KMS-11 (cell line): ENCODE results near the gene IGSF10.
"Not testable (repeated sequence)": the region's sequence is repeated elsewhere in the genome, so short reads cannot be mapped to it uniquely, and the experiment has no call there.

ENCODE experiments used
- H2AFZ ChIP-seq: fragments of 200-600 bp; sonication (generic); 2 replicates; pipeline ENCODE4 v1.6.1; 2016; ENCODE audit warnings: antibody characterized with exemption, mixed run types, low read depth
- H3K27ac ChIP-seq: fragments of 200-600 bp; sonication (generic); 2 replicates; pipeline ENCODE4 v1.6.1; 2016; ENCODE audit warnings: mild to moderate bottlenecking, mixed run types
- H3K27me3 ChIP-seq: fragments of 200-600 bp; sonication (generic); 2 replicates; pipeline ENCODE4 v1.6.1; 2017; ENCODE audit warnings: mild to moderate bottlenecking, low read depth, mixed run types, moderate library complexity; ENCODE audit not compliant: insufficient read depth
- H3K36me3 ChIP-seq: fragments of 200-600 bp; sonication (generic); 2 replicates; pipeline ENCODE4 v1.6.1; 2017; ENCODE audit warnings: mild to moderate bottlenecking, mixed run types; ENCODE audit not compliant: insufficient read depth
- H3K4me1 ChIP-seq: fragments of 200-600 bp; sonication (generic); 2 replicates; pipeline ENCODE4 v1.6.1; 2016; ENCODE audit warnings: mild to moderate bottlenecking, low read depth, mixed run types; ENCODE audit not compliant: poor library complexity, severe bottlenecking
- H3K4me2 ChIP-seq: fragments of 200-600 bp; sonication (generic); 2 replicates; pipeline ENCODE4 v1.7.0; 2016; ENCODE audit warnings: mild to moderate bottlenecking, mixed run types
- H3K4me3 ChIP-seq: fragments of 200-600 bp; sonication (generic); IDR thresholded peaks from 2 replicates; pipeline ENCODE4 v1.6.1; 2017; ENCODE audit warnings: low read depth, low read length, mixed read lengths; ENCODE audit not compliant: insufficient read depth
- H3K79me2 ChIP-seq: fragments of 200-600 bp; sonication (generic); 2 replicates; pipeline ENCODE4 v1.6.1; 2016; ENCODE audit warnings: low read depth, mixed run types; ENCODE audit not compliant: insufficient read depth
- H3K9ac ChIP-seq: fragments of 200-600 bp; sonication (generic); 2 replicates; pipeline ENCODE4 v1.6.1; 2016; ENCODE audit warnings: mild to moderate bottlenecking, mixed run types
- H4K20me1 ChIP-seq: fragments of 200-600 bp; sonication (generic); 2 replicates; pipeline ENCODE4 v1.6.1; 2016; ENCODE audit warnings: mild to moderate bottlenecking, mixed run types; ENCODE audit not compliant: insufficient read depth
- CTCF ChIP-seq: fragments of 200-600 bp; sonication (generic); conservative IDR thresholded peaks from 2 replicates; pipeline ENCODE4 v1.6.1; 2017; ENCODE audit warnings: low read depth, mild to moderate bottlenecking, antibody characterized with exemption, low read length, moderate library complexity, mixed read lengths

The IGSF10 gene

GRCh38 chr3:151501923-151502632, 41.2 kb upstream of the IGSF10 start:
- no peaks in the 10 kb centered on the region for H3K4me1 ChIP-seq
- no peak overlapping the region for H3K4me2 ChIP-seq
- no peak overlapping the region for H3K9ac ChIP-seq
- H3K4me3 ChIP-seq, result no peak overlapping the region
- H4K20me1 ChIP-seq, result no peaks in the 10 kb centered on the region
- no peak overlapping the region for H2AFZ ChIP-seq
- no peak overlapping the region for H3K27ac ChIP-seq
- H3K79me2 ChIP-seq, result no peaks in the 10 kb centered on the region
- H3K36me3 ChIP-seq, result no peaks in the 10 kb centered on the region
- no peak for TF ChIP-seq CTCF
- H3K27me3 ChIP-seq, result no peaks in the 10 kb centered on the region

- Histone ChIP-seq H3K4me3 (no peak overlapping the region), H3K27me3 (no peaks in the 10 kb centered on the region), H3K4me1 (no peaks in the 10 kb centered on the region), H3K36me3 (no peaks in the 10 kb centered on the region), H4K20me1 (no peaks in the 10 kb centered on the region), H2AFZ (no peak overlapping the region), H3K9ac (no peak overlapping the region), H3K4me2 (no peak overlapping the region), H3K79me2 (no peaks in the 10 kb centered on the region), H3K27ac (no peak overlapping the region)
- no peak for TF ChIP-seq CTCF
Observed at GRCh38 chr3:151501171-151501922, 40.5 kb upstream of the IGSF10 start.

DNA sequence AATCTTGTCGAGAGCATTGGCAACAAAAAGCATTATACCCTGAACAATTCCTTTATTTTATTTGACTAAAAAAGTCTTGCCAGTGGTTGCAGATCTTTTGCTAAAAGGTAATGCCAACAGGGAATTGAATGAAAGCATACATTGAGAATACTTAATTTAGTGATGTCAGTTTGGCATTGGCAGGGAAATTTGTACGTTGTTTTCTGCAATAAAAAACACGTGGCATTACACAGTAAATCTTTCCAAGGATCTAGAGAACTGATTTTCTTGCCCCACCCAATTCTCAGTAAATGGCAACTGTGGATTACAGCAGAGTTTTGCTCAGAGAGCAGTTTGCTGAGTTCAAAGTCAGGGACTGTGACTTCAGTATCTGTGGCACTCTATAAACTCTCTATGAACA, 38.3 kb upstream of the IGSF10 start:
- Histone ChIP-seq H3K4me1 (no peaks in the 10 kb centered on the region), H3K36me3 (no peaks in the 10 kb centered on the region), H3K79me2 (no peaks in the 10 kb centered on the region), H3K27ac (no peak overlapping the region), H3K4me2 (no peak overlapping the region), H3K27me3 (no peaks in the 10 kb centered on the region), H3K9ac (no peak overlapping the region), H3K4me3 (no peak overlapping the region), H4K20me1 (no peaks in the 10 kb centered on the region), H2AFZ (no peak overlapping the region)
- no peak for TF ChIP-seq CTCF

DNA sequence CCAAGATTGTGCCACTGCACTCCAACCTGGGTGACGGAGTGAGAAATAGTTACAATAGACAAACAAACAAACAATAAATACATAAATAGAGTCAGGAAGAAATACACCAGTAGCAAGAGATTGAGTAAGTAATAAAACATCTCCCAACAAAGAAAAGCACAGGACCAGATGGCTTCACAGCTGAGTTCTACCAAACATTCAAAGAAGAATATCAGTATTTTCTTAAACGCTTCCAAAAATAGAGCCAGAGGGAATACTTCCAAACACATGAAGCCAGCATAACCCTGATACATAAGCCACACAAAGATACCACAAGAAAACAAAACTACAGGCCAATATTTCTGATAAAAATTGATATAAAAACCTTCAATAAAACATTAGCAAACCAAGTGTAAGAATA, 30.7 kb upstream of the IGSF10 start:
- no peak overlapping the region for H3K9ac ChIP-seq
- H2AFZ ChIP-seq, result no peak overlapping the region
- no peaks in the 10 kb centered on the region for H3K27me3 ChIP-seq
- no peaks in the 10 kb centered on the region for H3K79me2 ChIP-seq
- H3K36me3 ChIP-seq, result no peaks in the 10 kb centered on the region
- no peak overlapping the region for H3K27ac ChIP-seq
- H4K20me1 ChIP-seq, result no peaks in the 10 kb centered on the region
- H3K4me3 ChIP-seq, result no peak overlapping the region
- H3K4me1 ChIP-seq, result no peaks in the 10 kb centered on the region
- H3K4me2 ChIP-seq, result no peak overlapping the region
- no peak for TF ChIP-seq CTCF

DNA sequence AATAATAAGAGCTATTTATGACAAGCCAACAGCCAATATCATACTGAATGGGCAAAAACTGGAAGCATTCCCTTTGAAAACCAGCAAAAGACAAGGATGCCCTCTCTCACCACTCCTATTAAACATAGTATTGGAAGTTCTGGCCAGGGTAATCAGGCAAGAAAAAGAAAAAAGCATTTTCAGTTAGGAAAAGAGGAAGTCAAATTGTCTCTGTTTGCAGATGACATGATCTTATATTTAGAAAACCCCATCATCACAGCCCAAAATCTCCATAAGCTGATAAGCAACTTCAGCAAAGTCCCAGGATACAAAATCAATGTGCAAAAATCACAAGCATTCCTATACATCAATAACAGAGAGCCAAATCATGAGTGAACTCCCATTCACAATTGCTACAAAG, 27.0 kb upstream of the IGSF10 start:
- H3K4me3 ChIP-seq, H2AFZ ChIP-seq, H4K20me1 ChIP-seq, H3K9ac ChIP-seq, H3K79me2 ChIP-seq, H3K4me2 ChIP-seq, H3K27ac ChIP-seq, H3K4me1 ChIP-seq, H3K27me3 ChIP-seq, H3K36me3 ChIP-seq: not testable (repeated sequence)
